ENCODE results near the gene HPCAL1.

GRCh38 chr2:10283106-10284062 is 19.3 kb upstream of the HPCAL1 start:
- TF ChIP-seq CTCF (IDR thresholded peaks at IDR 0.05) (no peak), POLR2A (IDR thresholded peaks at IDR 0.05) (no peak)

All from testis (tissue), 2 donors.